Measurements from ENCODE around the gene UGT2B28.
"Not testable (repeated sequence)": the region's sequence is repeated elsewhere in the genome, so short reads cannot be mapped to it uniquely, and the experiment has no call there.

Gene UGT2B28

GRCh38 chr4:69343558-69344420 lies 63.5 kb downstream of the UGT2B28 start:
- DNase-seq, result not testable (repeated sequence)
